Ascending aorta (tissue), 2 donors: ENCODE data around the gene FOXJ2. TPM values are rescaled to one million over a fixed set of nuclear protein-coding genes. Genes with fewer than 3 reads are reported as not detected.

ENCODE experiments used
- DNase-seq, 2 donors: peaks; one replicate each; pipeline ENCODE4 v3.0.0-alpha.2; 2019; ENCODE audit warnings: low spot score in 2 of 2
- H3K27ac ChIP-seq, 2 donors: fragments of 200-600 bp; sonication (generic); one replicate each; pipeline ENCODE4 v1.5.1; 2016 to 2017; ENCODE audit warnings: mild to moderate bottlenecking in 1 of 2
- H3K27me3 ChIP-seq: fragments of 200-600 bp; sonication (generic); one replicate; pipeline ENCODE4 v1.5.1; 2017
- H3K36me3 ChIP-seq, 2 donors: fragments of 200-600 bp; sonication (generic); one replicate each; pipeline ENCODE4 v1.5.1; 2016
- H3K4me1 ChIP-seq, 2 donors: fragments of 200-600 bp; sonication (generic); one replicate each; pipeline ENCODE4 v1.5.1; 2016 to 2017; ENCODE audit warnings: mild to moderate bottlenecking in 1 of 2
- H3K4me3 ChIP-seq, 2 donors: fragments of 200-600 bp; sonication (generic); one replicate each; pipeline ENCODE4 v1.5.1; 2016 to 2017; ENCODE audit warnings: mild to moderate bottlenecking in 1 of 2
- H3K9me3 ChIP-seq, 2 donors: fragments of 200-600 bp; sonication (generic); one replicate each; pipeline ENCODE4 v1.5.1; 2016
- CTCF ChIP-seq, 3 experiments: fragments of 200-600 bp in 2 of 3; fragments of 450-650 bp in 1 of 3; sonication (generic) in 2 of 3; IDR thresholded peaks; one replicate each; pipeline ENCODE4 v1.5.1; 2016 to 2019; ENCODE audit warnings: antibody characterized with exemption in 3 of 3, mild to moderate bottlenecking in 1 of 3, moderate library complexity in 1 of 3
- intact Hi-C: fragments of 100-400 bp; cut with DNase I; formaldehyde crosslinking; loops from one replicate; pipeline ENCODE4 v1.15.1; 2023
- total RNA-seq: library from RNA; depleted of rRNA; stranded (reverse); fragments of >200 nt; gene quantifications from one replicate; pipeline ENCODE4 v1.1.0, GENCODE V29; 2016

Gene FOXJ2
- total RNA-seq, 1 donor from 2014 or later: 17.1 TPM

DNA sequence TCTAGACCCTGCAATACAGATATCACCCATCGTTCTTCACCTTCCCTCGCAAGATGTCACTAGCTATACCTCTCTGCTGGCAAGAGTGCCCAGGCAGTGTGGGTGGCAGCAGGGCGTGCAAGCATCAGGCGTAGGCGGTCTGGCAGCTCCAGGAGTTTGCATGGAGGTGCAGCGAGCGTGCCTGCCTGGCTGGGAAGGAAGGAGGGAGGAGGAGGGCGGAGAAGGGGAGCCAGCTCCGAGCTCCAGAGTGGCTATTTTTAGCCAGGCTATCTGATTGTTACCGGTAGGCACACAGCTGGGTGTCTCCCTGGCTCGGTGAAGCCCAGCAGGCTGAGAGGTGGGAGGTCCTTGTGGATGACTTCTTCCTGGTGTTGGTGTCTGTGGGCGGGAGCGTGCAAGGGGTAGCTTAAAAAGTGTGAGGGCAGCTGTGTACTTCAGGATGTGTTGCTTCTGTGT lies 6.2 kb downstream of the FOXJ2 start:
- peak in 1 of 2 donors; percentile 76 for DNase-seq
- no peak for TF ChIP-seq CTCF (IDR thresholded peaks at IDR 0.05)
- Histone ChIP-seq H3K36me3 (peaks cover 33 to 37% of the 10 kb centered on the region in 2 donors), H3K27me3 (no peaks in the 10 kb centered on the region), H3K4me1 (peaks cover 14 to 36% of the 10 kb centered on the region in 2 donors), H3K27ac (peak overlapping the region; percentile 97 to 99), H3K9me3 (no peaks in the 10 kb centered on the region), H3K4me3 (peak overlapping the region; percentile 21 to 43)
- intact Hi-C loops: loop anchor here (10.0 kb wide), 2 partner anchors 916 to 1076 kb away; partner anchors contain the start of gene A2M

DNA sequence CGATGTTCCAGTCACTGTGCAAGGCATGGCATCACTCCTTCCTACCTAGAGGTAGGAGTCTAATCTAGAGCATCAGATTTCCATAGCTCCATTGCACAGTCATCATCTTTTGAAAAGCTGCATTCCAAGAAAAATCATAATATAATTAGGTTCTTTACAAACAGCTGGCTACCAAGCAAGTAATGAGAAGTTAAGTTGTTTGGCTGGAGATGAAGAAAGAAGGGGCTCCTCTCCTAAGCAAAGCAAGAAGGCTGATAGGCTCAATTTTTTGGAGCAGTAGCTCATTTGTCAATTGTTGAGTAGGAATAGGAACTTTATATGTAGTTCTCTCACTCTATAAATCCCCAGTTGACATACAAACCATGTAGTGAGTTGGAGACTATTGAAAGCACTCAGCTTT lies 8.3 kb downstream of the FOXJ2 start:
- no peak for TF ChIP-seq CTCF (IDR thresholded peaks at IDR 0.05)
- no peak for DNase-seq
- Histone ChIP-seq H3K27ac (no peak overlapping the region), H3K4me1 (peaks cover 9 to 28% of the 10 kb centered on the region in 2 donors), H3K4me3 (no peak overlapping the region), H3K36me3 (peaks cover 54 to 58% of the 10 kb centered on the region in 2 donors), H3K27me3 (no peaks in the 10 kb centered on the region), H3K9me3 (no peaks in the 10 kb centered on the region)
- intact Hi-C loops: no loop called here

- DNase-seq: peak in 1 of 2 donors; percentile 90
- TF ChIP-seq CTCF (IDR thresholded peaks at IDR 0.05): peak; percentile 53 to 83 (median 80)
- H3K4me1 ChIP-seq: no peaks in the 10 kb centered on the region
- H3K27ac ChIP-seq: no peak overlapping the region
- H3K9me3 ChIP-seq: no peaks in the 10 kb centered on the region
- intact Hi-C loops: no loop called here
- no peaks in the 10 kb centered on the region for H3K27me3 ChIP-seq
- H3K4me3 ChIP-seq: no peak overlapping the region
- peaks cover 76 to 93% of the 10 kb centered on the region in 2 donors for H3K36me3 ChIP-seq
These were observed 13.7 kb downstream of the FOXJ2 start for GRCh38 chr12:8045952-8046944.

GRCh38 chr12:8047842-8048241 lies 15.3 kb downstream of the FOXJ2 start:
- Histone ChIP-seq H3K4me1 (no peaks in the 10 kb centered on the region), H3K27me3 (no peaks in the 10 kb centered on the region), H3K4me3 (no peak overlapping the region), H3K27ac (no peak overlapping the region), H3K9me3 (no peaks in the 10 kb centered on the region), H3K36me3 (peaks cover 68 to 92% of the 10 kb centered on the region in 2 donors)
- TF ChIP-seq CTCF (IDR thresholded peaks at IDR 0.05): no peak
- DNase-seq: no peak
- intact Hi-C loops: loop anchor here (1.0 kb wide), 1 partner anchor 29 kb away; no protein-coding TSS in a partner anchor

GRCh38 chr12:8048906-8049305 lies 16.4 kb downstream of the FOXJ2 start:
- peaks cover 68 to 94% of the 10 kb centered on the region in 2 donors for H3K36me3 ChIP-seq
- H3K27ac ChIP-seq: no peak overlapping the region
- H3K4me1 ChIP-seq: no peaks in the 10 kb centered on the region
- H3K9me3 ChIP-seq: no peaks in the 10 kb centered on the region
- DNase-seq: no peak
- no peak overlapping the region for H3K4me3 ChIP-seq
- intact Hi-C loops: no loop called here
- no peak for TF ChIP-seq CTCF (IDR thresholded peaks at IDR 0.05)
- no peaks in the 10 kb centered on the region for H3K27me3 ChIP-seq
